Measurements from ENCODE around the gene MUTYH. TPM values are rescaled to one million over a fixed set of nuclear protein-coding genes. Genes with fewer than 3 reads are reported as not detected.

The MUTYH gene
- total RNA-seq, 2 experiments from 2014 or later, result 49.2 to 51.8 TPM

GRCh38 chr1:45348609-45348965 lies 8.3 kb upstream of the MUTYH start:
- POLR2A ChIA-PET, result interaction anchor here (1.5 to 4.3 kb wide), 2 partner anchors 9 to 141 kb away, joined by 5 to 27 read pairs; partner anchors contain the start of genes MUTYH and TOE1
- peaks cover 17% of the 10 kb centered on the region for H3K36me3 Mint-ChIP-seq
- no peak for DNase-seq
- H3K27ac Mint-ChIP-seq, result no peak overlapping the region
- no peaks in the 10 kb centered on the region for H3K9me3 Mint-ChIP-seq
- H3K27me3 Mint-ChIP-seq, result no peaks in the 10 kb centered on the region
- H3K4me1 Mint-ChIP-seq (ENCODE audit: low read depth), result peaks cover 7% of the 10 kb centered on the region
- intact Hi-C loops (cut with micrococcal nuclease), result no loop called here
- no peak overlapping the region for H3K4me3 Mint-ChIP-seq
- CTCF ChIA-PET, result interaction anchor here (2.9 to 3.0 kb wide), 2 partner anchors 11 to 144 kb away, joined by 15 to 22 read pairs; no protein-coding TSS in a partner anchor

GRCh38 chr1:45348020-45348419 lies 7.8 kb upstream of the MUTYH start:
- intact Hi-C loops (cut with micrococcal nuclease), result no loop called here
- DNase-seq, result no peak
- Mint-ChIP-seq H3K9me3 (no peaks in the 10 kb centered on the region), H3K36me3 (peaks cover 20% of the 10 kb centered on the region), H3K4me3 (no peak overlapping the region), H3K4me1 (ENCODE audit: low read depth) (peaks cover 7% of the 10 kb centered on the region), H3K27ac (no peak overlapping the region), H3K27me3 (no peaks in the 10 kb centered on the region)
- ChIA-PET CTCF (interaction anchor here (0.6 to 3.0 kb wide), 4 partner anchors 10 to 334 kb away, joined by 3 to 22 read pairs (median 9); no protein-coding TSS in a partner anchor), POLR2A (interaction anchor here (1.3 to 4.3 kb wide), 3 partner anchors 8 to 144 kb away, joined by 5 to 27 read pairs (median 6); partner anchors contain the start of genes MUTYH, TESK2 and TOE1)

GRCh38 chr1:45346473-45346872 lies 6.2 kb upstream of the MUTYH start:
- Mint-ChIP-seq H3K27ac (no peak overlapping the region), H3K4me1 (ENCODE audit: low read depth) (peaks cover 23% of the 10 kb centered on the region), H3K27me3 (no peaks in the 10 kb centered on the region), H3K4me3 (no peak overlapping the region), H3K36me3 (peaks cover 33% of the 10 kb centered on the region), H3K9me3 (no peaks in the 10 kb centered on the region)
- POLR2A ChIA-PET, result interaction anchor here (1.0 to 1.8 kb wide), 2 partner anchors 18 to 155 kb away, joined by 3 to 4 read pairs; no protein-coding TSS in a partner anchor
- CTCF ChIA-PET, result interaction anchor here (1.5 to 2.9 kb wide), 2 partner anchors 143 to 146 kb away, joined by 3 to 22 read pairs; no protein-coding TSS in a partner anchor
- DNase-seq, result no peak
- intact Hi-C loops (cut with micrococcal nuclease), result no loop called here

GRCh38 chr1:45345014-45345413 lies 4.8 kb upstream of the MUTYH start:
- POLR2A ChIA-PET, result no interaction called here
- no peak overlapping the region for H3K27ac Mint-ChIP-seq
- CTCF ChIA-PET, result no interaction called here
- peaks cover 42% of the 10 kb centered on the region for H3K36me3 Mint-ChIP-seq
- intact Hi-C loops (cut with micrococcal nuclease), result no loop called here
- H3K9me3 Mint-ChIP-seq, result no peaks in the 10 kb centered on the region
- no peak for DNase-seq
- H3K4me3 Mint-ChIP-seq, result no peak overlapping the region
- no peaks in the 10 kb centered on the region for H3K27me3 Mint-ChIP-seq
- H3K4me1 Mint-ChIP-seq (ENCODE audit: low read depth), result peaks cover 29% of the 10 kb centered on the region

GRCh38 chr1:45344499-45344898 lies 4.3 kb upstream of the MUTYH start:
- no peak for DNase-seq
- H3K27ac Mint-ChIP-seq, result no peak overlapping the region
- POLR2A ChIA-PET, result interaction anchor here (0.9 to 1.0 kb wide), 2 partner anchors 18 to 334 kb away, joined by 3 to 5 read pairs; partner anchors contain the start of genes HECTD3 and HPDL
- no peaks in the 10 kb centered on the region for H3K27me3 Mint-ChIP-seq
- intact Hi-C loops (cut with micrococcal nuclease), result no loop called here
- no peak overlapping the region for H3K4me3 Mint-ChIP-seq
- peaks cover 42% of the 10 kb centered on the region for H3K36me3 Mint-ChIP-seq
- H3K9me3 Mint-ChIP-seq, result no peaks in the 10 kb centered on the region
- CTCF ChIA-PET, result interaction anchor here (0.6 to 2.6 kb wide), 3 partner anchors 16 to 175 kb away, joined by 3 to 11 read pairs (median 7); no protein-coding TSS in a partner anchor
- H3K4me1 Mint-ChIP-seq (ENCODE audit: low read depth), result peaks cover 29% of the 10 kb centered on the region

- H3K27ac Mint-ChIP-seq, result peak overlapping the region; percentile 98
- intact Hi-C loops (cut with micrococcal nuclease), result loop anchor here (1.0 kb wide), 6 partner anchors 19 to 329 kb away; partner anchors contain the start of genes CCDC163, MMACHC, NASP and TESK2
- peak overlapping the region; percentile 93 for H3K4me3 Mint-ChIP-seq
- peaks cover 39% of the 10 kb centered on the region for H3K4me1 Mint-ChIP-seq (ENCODE audit: low read depth)
- ChIA-PET CTCF (interaction anchor here (0.8 to 3.7 kb wide), 13 partner anchors 15 to 329 kb away, joined by 3 to 48 read pairs (median 14); partner anchors contain the start of genes CCDC163, HECTD3, HPDL and MMACHC), POLR2A (interaction anchor here (0.8 to 5.7 kb wide), 21 partner anchors 8 to 619 kb away, joined by 3 to 70 read pairs (median 8); partner anchors contain the start of genes AKR1A1, CCDC163, HECTD3 and HPDL)
- H3K9me3 Mint-ChIP-seq, result no peaks in the 10 kb centered on the region
- peaks cover 51% of the 10 kb centered on the region for H3K36me3 Mint-ChIP-seq
- no peaks in the 10 kb centered on the region for H3K27me3 Mint-ChIP-seq
- DNase-seq, result peak; percentile 56
Measured at GRCh38 chr1:45340816-45341466, 701 bp upstream of the MUTYH start.

- intact Hi-C loops (cut with micrococcal nuclease), result no loop called here
- POLR2A ChIA-PET, result interaction anchor here (0.6 to 5.7 kb wide), 3 partner anchors 11 to 568 kb away, joined by 3 to 70 read pairs (median 56); partner anchors contain the start of gene HPDL
- no peak overlapping the region for H3K4me3 Mint-ChIP-seq
- H3K27me3 Mint-ChIP-seq, result no peaks in the 10 kb centered on the region
- CTCF ChIA-PET, result interaction anchor here (0.7 kb wide), 1 partner anchor 13 kb away, joined by 3 read pairs; no protein-coding TSS in a partner anchor
- peak overlapping the region; percentile 98 for H3K27ac Mint-ChIP-seq
- no peaks in the 10 kb centered on the region for H3K9me3 Mint-ChIP-seq
- H3K4me1 Mint-ChIP-seq (ENCODE audit: low read depth), result peaks cover 38% of the 10 kb centered on the region
- no peak for DNase-seq
- H3K36me3 Mint-ChIP-seq, result peaks cover 34% of the 10 kb centered on the region
Measured at GRCh38 chr1:45337630-45338325, 2.5 kb downstream of the MUTYH start.

- peaks cover 19% of the 10 kb centered on the region for H3K36me3 Mint-ChIP-seq
- H3K9me3 Mint-ChIP-seq, result no peaks in the 10 kb centered on the region
- H3K27ac Mint-ChIP-seq, result no peak overlapping the region
- CTCF ChIA-PET, result no interaction called here
- POLR2A ChIA-PET, result interaction anchor here (5.7 kb wide), 1 partner anchor 9 kb away, joined by 70 read pairs; the partner anchor contains the start of gene HPDL
- no peaks in the 10 kb centered on the region for H3K27me3 Mint-ChIP-seq
- H3K4me3 Mint-ChIP-seq, result no peak overlapping the region
- peaks cover 19% of the 10 kb centered on the region for H3K4me1 Mint-ChIP-seq (ENCODE audit: low read depth)
- DNase-seq, result no peak
- intact Hi-C loops (cut with micrococcal nuclease), result no loop called here
Measured at GRCh38 chr1:45335855-45336324, 4.3 kb downstream of the MUTYH start.

GRCh38 chr1:45334308-45335245 lies 5.7 kb downstream of the MUTYH start:
- intact Hi-C loops (cut with micrococcal nuclease), result no loop called here
- POLR2A ChIA-PET, result no interaction called here

GRCh38 chr1:45332346-45332720 lies 7.9 kb downstream of the MUTYH start:
- ChIA-PET POLR2A (no interaction called here), CTCF (no interaction called here)
- intact Hi-C loops (cut with micrococcal nuclease), result no loop called here
- H3K27me3 Mint-ChIP-seq, result no peaks in the 10 kb centered on the region
- no peak overlapping the region for H3K27ac Mint-ChIP-seq
- H3K4me3 Mint-ChIP-seq, result no peak overlapping the region
- no peaks in the 10 kb centered on the region for H3K9me3 Mint-ChIP-seq
- DNase-seq, result no peak
- peaks cover 16% of the 10 kb centered on the region for H3K36me3 Mint-ChIP-seq
- peaks cover 23% of the 10 kb centered on the region for H3K4me1 Mint-ChIP-seq (ENCODE audit: low read depth)

More at GRCh38 chr1:45334308-45335245, 5.7 kb downstream of the MUTYH start:
- Mint-ChIP-seq H3K9me3 (no peaks in the 10 kb centered on the region), H3K27me3 (no peaks in the 10 kb centered on the region), H3K4me1 (ENCODE audit: low read depth) (peaks cover 21% of the 10 kb centered on the region), H3K27ac (no peak overlapping the region), H3K36me3 (peaks cover 16% of the 10 kb centered on the region), H3K4me3 (no peak overlapping the region)
- CTCF ChIA-PET, result interaction anchor here (1.2 kb wide), 1 partner anchor 35 kb away, joined by 4 read pairs; no protein-coding TSS in a partner anchor
- no peak for DNase-seq
